H1 (cell line): Measurements from ENCODE around the gene GPNMB. TPM values are rescaled to one million over a fixed set of nuclear protein-coding genes. Genes with fewer than 3 reads are reported as not detected.

Experiments
- CTBP2 ChIP-seq: IDR thresholded peaks from 2 replicates; pipeline ENCODE4 v1.7.0; 2011; ENCODE audit warnings: borderline replicate concordance, mild to moderate bottlenecking, moderate library complexity, mixed read lengths, low read length; ENCODE audit not compliant: insufficient read depth, insufficient read length
- EGR1 ChIP-seq: IDR thresholded peaks from 2 replicates; pipeline ENCODE4 v1.6.1; 2011; ENCODE audit warnings: low read depth, low read length, borderline replicate concordance
- EP300 ChIP-seq, 2 experiments: IDR thresholded peaks; 1 replicate in 1 of 2; 2 replicates in 1 of 2; pipeline ENCODE4 v1.6.1; 2011 to 2012; ENCODE audit warnings: low read depth in 2 of 2, low read length in 2 of 2, mild to moderate bottlenecking in 2 of 2, borderline replicate concordance in 1 of 2, inconsistent platforms in 1 of 2, moderate library complexity in 1 of 2
- FOSL1 ChIP-seq: IDR thresholded peaks from 2 replicates; pipeline ENCODE4 v1.6.1; 2011; ENCODE audit warnings: mild to moderate bottlenecking, low read depth, low read length, moderate library complexity; ENCODE audit not compliant: insufficient read depth
- GABPA ChIP-seq: IDR thresholded peaks from 2 replicates; pipeline ENCODE4 v1.6.1; 2011; ENCODE audit warnings: mild to moderate bottlenecking, low read length, moderate library complexity, borderline replicate concordance; ENCODE audit not compliant: insufficient read depth
- HDAC6 ChIP-seq: IDR thresholded peaks from one replicate; pipeline ENCODE4 v1.7.1; 2012; ENCODE audit warnings: low read depth, mild to moderate bottlenecking, inconsistent platforms, low read length, moderate library complexity
- MAFK ChIP-seq: IDR thresholded peaks from 2 replicates; pipeline ENCODE4 v1.6.1; 2012; ENCODE audit warnings: low read depth, mild to moderate bottlenecking, improper control_type of control experiment, low read length
- RFX5 ChIP-seq: IDR thresholded peaks from 2 replicates; pipeline ENCODE4 v1.6.1; 2011; ENCODE audit warnings: low read depth, low read length, improper control_type of control experiment, borderline replicate concordance
- TAF1 ChIP-seq: IDR thresholded peaks from 2 replicates; pipeline ENCODE4 v1.6.1; 2011; ENCODE audit warnings: mild to moderate bottlenecking, low read depth, low read length
- TEAD4 ChIP-seq: IDR thresholded peaks from 2 replicates; pipeline ENCODE4 v1.6.1; 2012; ENCODE audit warnings: low read depth, low read length, inconsistent platforms, mixed read lengths
- polyA plus RNA-seq, 7 experiments: library from polyadenylated mRNA; depleted of rRNA in 3 of 7; stranded (reverse) in 5 of 7; unstranded in 2 of 7; fragments of >200 nt in 5 of 7; fragments of 200-250 nt in 2 of 7; gene quantifications; 1 replicate in 5 of 7; 2 replicates in 1 of 7; 4 replicates in 1 of 7; pipeline versions ENCODE4 v1.2.1 to v1.2.3, GENCODE V29; 2011 to 2013; ENCODE audit warnings: missing spikeins in 2 of 7, mixed read lengths in 2 of 7
- total RNA-seq: library from RNA; stranded (reverse); fragmentation: NEBNext Ultra II Directional; extraction: Animal tissue kit (Norgen Biotek cat#: 25700); gene quantifications from 2 replicates; pipeline ENCODE4 v1.2.1, GENCODE V29; 2021

GPNMB gene
- total and polyA plus RNA-seq, 2 of the 8 experiments (the other 6 are each of a cell fraction or from before 2014, with no cell fraction given): 1.1 to 1.4 TPM

DNA sequence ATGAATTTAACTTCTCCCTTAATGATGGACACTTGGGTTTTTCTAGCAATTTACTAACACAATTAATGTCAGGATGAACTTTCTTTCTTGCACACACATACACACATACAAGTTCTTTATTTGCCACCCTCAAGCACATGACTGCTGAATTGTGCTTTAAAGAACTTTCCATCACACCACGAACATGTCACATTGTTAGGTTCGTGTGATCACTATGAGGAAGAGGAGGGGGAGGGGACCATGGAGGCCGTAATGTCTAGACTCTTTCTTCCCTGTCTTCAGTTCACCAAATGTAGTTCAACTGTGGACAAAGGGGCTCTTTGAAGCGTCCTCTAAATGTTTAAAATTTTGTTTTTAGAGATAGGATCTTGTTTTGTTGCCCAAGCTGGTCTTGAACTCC, 33.7 kb upstream of the GPNMB start (continued):
- no peak for TF ChIP-seq CTBP2
- no peak for TF ChIP-seq EP300 (IDR thresholded peaks at IDR 0.05; ENCODE audit: borderline replicate concordance in 1 of 2, low read depth in 2 of 2, low read length in 2 of 2)
- no peak for TF ChIP-seq TAF1
- TF ChIP-seq TEAD4: no peak
- no peak for TF ChIP-seq MAFK
- no peak for TF ChIP-seq FOSL1
- TF ChIP-seq GABPA: no peak
- TF ChIP-seq RFX5: no peak
- TF ChIP-seq HDAC6: no peak
- no peak for TF ChIP-seq EGR1
